ENCODE measurements around the gene ST6GALNAC3. TPM values are rescaled to one million over a fixed set of nuclear protein-coding genes. Genes with fewer than 3 reads are reported as not detected.

ST6GALNAC3 gene
- polyA plus RNA-seq, 1 donor (not counting 4 experiments of a cell fraction or from before 2014, with no cell fraction given) = 0.08 TPM

DNA sequence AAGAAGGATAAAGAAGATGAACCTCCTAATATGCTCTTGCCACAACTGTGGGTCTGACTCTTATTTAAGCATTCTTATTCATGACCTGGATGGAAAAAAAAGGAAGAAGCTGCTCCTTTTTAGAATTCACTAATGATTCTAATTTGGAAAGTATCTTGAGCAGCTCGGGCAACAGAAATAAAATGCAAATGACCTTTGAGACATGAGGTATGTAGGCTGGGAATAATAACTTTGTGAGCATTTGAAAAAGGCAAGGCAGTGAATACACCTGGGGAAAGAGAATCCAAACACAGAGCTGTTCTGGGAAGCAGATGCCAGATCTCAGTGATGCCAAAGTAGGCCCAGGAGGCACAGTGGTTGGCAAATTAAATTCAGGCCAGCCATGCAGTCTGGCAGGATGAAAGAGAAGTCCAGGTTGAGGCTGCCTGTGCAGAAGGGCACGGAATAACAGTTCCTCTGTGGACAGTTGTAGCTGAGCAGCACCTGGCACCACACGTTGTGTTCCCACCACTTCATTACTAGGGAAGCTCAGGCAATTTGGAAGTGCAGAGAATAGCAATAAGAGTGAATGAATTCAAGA lies 471.9 kb downstream of the ST6GALNAC3 start:
- Histone ChIP-seq H2AFZ (ENCODE audit: control insufficient read depth, low read length) (no peak overlapping the region), H3K4me1 (ENCODE audit: control insufficient read depth, extremely low read depth, insufficient read depth, low read length) (no peaks in the 10 kb centered on the region), H4K20me1 (ENCODE audit: control insufficient read depth, extremely low read depth, insufficient read depth, low read length) (no peaks in the 10 kb centered on the region), H3K4me3 (ENCODE audit: control insufficient read depth in 2 of 3, extremely low read depth in 1 of 3, insufficient read depth in 2 of 3, low read depth in 1 of 3, low read length in 3 of 3) (no peak overlapping the region), H3K9me3 (ENCODE audit: control insufficient read depth, low read depth, low read length) (no peaks in the 10 kb centered on the region), H3K27me3 (ENCODE audit: control insufficient read depth, extremely low read depth, insufficient read depth, low read length) (no peaks in the 10 kb centered on the region), H3K4me2 (ENCODE audit: control insufficient read depth, extremely low read depth, insufficient read depth, low read depth, low read length) (no peak overlapping the region), H3K27ac (ENCODE audit: control insufficient read depth, insufficient read depth, low read length) (no peak overlapping the region), H3K79me2 (ENCODE audit: control insufficient read depth, insufficient read depth, low read length) (no peaks in the 10 kb centered on the region), H3K9me1 (ENCODE audit: control insufficient read depth, extremely low read depth, insufficient read depth, low read length) (no peaks in the 10 kb centered on the region), H3K36me3 (ENCODE audit: control insufficient read depth in 2 of 2, extremely low read depth in 1 of 2, insufficient read depth in 2 of 2, low read length in 2 of 2) (no peaks in the 10 kb centered on the region), H3K9ac (ENCODE audit: control insufficient read depth, extremely low read depth, insufficient read depth, low read length) (no peak overlapping the region)
- DNase-seq (ENCODE audit: low read depth, low spot score) (no peak), FAIRE-seq (no peak)
- TF ChIP-seq, protein P1, sequence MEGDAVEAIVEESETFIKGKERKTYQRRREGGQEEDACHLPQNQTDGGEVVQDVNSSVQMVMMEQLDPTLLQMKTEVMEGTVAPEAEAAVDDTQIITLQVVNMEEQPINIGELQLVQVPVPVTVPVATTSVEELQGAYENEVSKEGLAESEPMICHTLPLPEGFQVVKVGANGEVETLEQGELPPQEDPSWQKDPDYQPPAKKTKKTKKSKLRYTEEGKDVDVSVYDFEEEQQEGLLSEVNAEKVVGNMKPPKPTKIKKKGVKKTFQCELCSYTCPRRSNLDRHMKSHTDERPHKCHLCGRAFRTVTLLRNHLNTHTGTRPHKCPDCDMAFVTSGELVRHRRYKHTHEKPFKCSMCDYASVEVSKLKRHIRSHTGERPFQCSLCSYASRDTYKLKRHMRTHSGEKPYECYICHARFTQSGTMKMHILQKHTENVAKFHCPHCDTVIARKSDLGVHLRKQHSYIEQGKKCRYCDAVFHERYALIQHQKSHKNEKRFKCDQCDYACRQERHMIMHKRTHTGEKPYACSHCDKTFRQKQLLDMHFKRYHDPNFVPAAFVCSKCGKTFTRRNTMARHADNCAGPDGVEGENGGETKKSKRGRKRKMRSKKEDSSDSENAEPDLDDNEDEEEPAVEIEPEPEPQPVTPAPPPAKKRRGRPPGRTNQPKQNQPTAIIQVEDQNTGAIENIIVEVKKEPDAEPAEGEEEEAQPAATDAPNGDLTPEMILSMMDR (optimal IDR thresholded peaks at IDR 0.05 in 1 of 3, IDR thresholded peaks at IDR 0.05 in 1 of 3, conservative IDR thresholded peaks at IDR 0.05 in 1 of 3; ENCODE audit: extremely low read depth in 1 of 3, insufficient read depth in 2 of 3, low read length in 3 of 3) = no peak
- TF ChIP-seq EZH2 (IDR thresholded peaks at IDR 0.05; ENCODE audit: low read length) = no peak
- dilution Hi-C loops (cut with MboI; ENCODE audit: extremely low pct_ligation_motif_present, low sequenced_read_pairs) = no loop called here

GRCh38 chr1:76547916-76548315 lies 473.4 kb downstream of the ST6GALNAC3 start:
- dilution Hi-C loops (cut with MboI; ENCODE audit: extremely low pct_ligation_motif_present, low sequenced_read_pairs) = no loop called here
- Histone ChIP-seq H3K9me3 (ENCODE audit: control insufficient read depth, low read depth, low read length) (no peaks in the 10 kb centered on the region), H3K4me3 (ENCODE audit: control insufficient read depth in 2 of 3, extremely low read depth in 1 of 3, insufficient read depth in 2 of 3, low read depth in 1 of 3, low read length in 3 of 3) (no peak overlapping the region), H4K20me1 (ENCODE audit: control insufficient read depth, extremely low read depth, insufficient read depth, low read length) (no peaks in the 10 kb centered on the region), H2AFZ (ENCODE audit: control insufficient read depth, low read length) (no peak overlapping the region), H3K9me1 (ENCODE audit: control insufficient read depth, extremely low read depth, insufficient read depth, low read length) (no peaks in the 10 kb centered on the region), H3K27ac (ENCODE audit: control insufficient read depth, insufficient read depth, low read length) (no peak overlapping the region), H3K4me1 (ENCODE audit: control insufficient read depth, extremely low read depth, insufficient read depth, low read length) (no peaks in the 10 kb centered on the region), H3K27me3 (ENCODE audit: control insufficient read depth, extremely low read depth, insufficient read depth, low read length) (no peaks in the 10 kb centered on the region), H3K36me3 (ENCODE audit: control insufficient read depth in 2 of 2, extremely low read depth in 1 of 2, insufficient read depth in 2 of 2, low read length in 2 of 2) (no peaks in the 10 kb centered on the region), H3K4me2 (ENCODE audit: control insufficient read depth, extremely low read depth, insufficient read depth, low read depth, low read length) (no peak overlapping the region), H3K9ac (ENCODE audit: control insufficient read depth, extremely low read depth, insufficient read depth, low read length) (no peak overlapping the region), H3K79me2 (ENCODE audit: control insufficient read depth, insufficient read depth, low read length) (no peaks in the 10 kb centered on the region)
- TF ChIP-seq EZH2 (IDR thresholded peaks at IDR 0.05; ENCODE audit: low read length) = no peak
- TF ChIP-seq, protein P1 (optimal IDR thresholded peaks at IDR 0.05 in 1 of 3, IDR thresholded peaks at IDR 0.05 in 1 of 3, conservative IDR thresholded peaks at IDR 0.05 in 1 of 3; ENCODE audit: extremely low read depth in 1 of 3, insufficient read depth in 2 of 3, low read length in 3 of 3) = no peak
- DNase-seq (ENCODE audit: low read depth, low spot score) = no peak
- FAIRE-seq = no peak

Measured in keratinocyte (primary cell).